ENCODE measurements around the gene ATP6V0A4. TPM values are rescaled to one million over a fixed set of nuclear protein-coding genes. Genes with fewer than 3 reads are reported as not detected.

The ATP6V0A4 gene
- total RNA-seq, 1 experiment from 2014 or later = not detected

DNA sequence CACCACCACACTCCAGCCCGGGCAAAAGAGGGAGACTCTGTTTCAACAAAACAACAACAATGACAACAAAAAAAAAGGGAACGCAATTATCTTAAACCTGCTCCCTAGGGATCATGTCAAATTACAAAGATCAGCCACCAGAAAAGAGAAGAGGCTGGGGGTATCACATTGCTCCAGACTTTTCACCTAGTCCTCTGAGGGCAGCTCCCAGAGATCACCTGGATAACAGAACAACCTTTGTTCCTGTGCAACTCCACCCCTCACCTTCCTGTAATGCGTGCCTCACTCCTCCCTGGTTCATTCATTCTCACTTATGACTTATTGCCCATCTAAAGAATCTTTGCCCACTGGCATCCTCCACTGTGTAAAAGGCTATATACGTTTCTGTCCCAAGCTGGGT lies 128.6 kb downstream of the ATP6V0A4 start:
- H3K9ac ChIP-seq (ENCODE audit: low read length) = no peak overlapping the region
- no peaks in the 10 kb centered on the region for H3K4me1 ChIP-seq (ENCODE audit: control insufficient read depth in 1 of 2, insufficient read depth in 2 of 2, low read length in 2 of 2)
- H3K9me2 ChIP-seq (ENCODE audit: insufficient read depth) = no peaks in the 10 kb centered on the region
- POLR2A ChIA-PET = no interaction called here
- H4K20me1 ChIP-seq (ENCODE audit: insufficient read depth) = no peaks in the 10 kb centered on the region
- no peak overlapping the region for H3K4me3 ChIP-seq (replicated peaks in 1 of 2; ENCODE audit: low read depth in 1 of 2, low read length in 2 of 2)
- intact Hi-C loops (cut with micrococcal nuclease) = no loop called here
- BruUV-seq (replicated peaks) = no TSS peak
- ATAC-seq = 0 out of 2 replicates have a peak, but pooled peaks have one; percentile 53
- no peak for DNase-seq (ENCODE audit: low read depth, low spot score)
- RAD21 ChIA-PET (ENCODE audit: low non-redundant PET in 1 of 2, low total read pairs in 2 of 2, uncharacterized antibody in 2 of 2, unreplicated experiment in 2 of 2) = no interaction called here
- no peak overlapping the region for H3K27ac ChIP-seq (ENCODE audit: low read depth, low read length)
- H3K4me2 ChIP-seq (ENCODE audit: low read length) = no peak overlapping the region
- TF ChIP-seq ELF1 (IDR thresholded peaks at IDR 0.05; ENCODE audit: borderline replicate concordance, low read depth) (no peak), EGR1 (IDR thresholded peaks at IDR 0.05; ENCODE audit: low read depth) (no peak), ZFX (IDR thresholded peaks at IDR 0.05) (no peak), SIN3A (IDR thresholded peaks at IDR 0.05; ENCODE audit: low read depth) (no peak), TCF7L2 (IDR thresholded peaks at IDR 0.05; ENCODE audit: borderline replicate concordance, extremely low read depth, insufficient read depth, insufficient read length) (no peak), CEBPB (IDR thresholded peaks at IDR 0.05; ENCODE audit: low read depth) (no peak), YY1 (IDR thresholded peaks at IDR 0.05; ENCODE audit: extremely low read depth, insufficient replicate concordance, low read depth, low read length) (no peak), CBX3 (IDR thresholded peaks at IDR 0.05; ENCODE audit: low read depth) (no peak), ZNF274 (IDR thresholded peaks at IDR 0.05; ENCODE audit: low read depth, low read length) (no peak), FOSL1 (IDR thresholded peaks at IDR 0.05; ENCODE audit: low read depth) (no peak), SRF (IDR thresholded peaks at IDR 0.05; ENCODE audit: low read depth) (no peak), RAD21 (IDR thresholded peaks at IDR 0.05; ENCODE audit: low read depth) (no peak), SP1 (IDR thresholded peaks at IDR 0.05; ENCODE audit: low read depth) (no peak), POLR2AphosphoS5 (IDR thresholded peaks at IDR 0.05; ENCODE audit: low read depth, low read length) (no peak)
- TF ChIP-seq, protein P1, sequence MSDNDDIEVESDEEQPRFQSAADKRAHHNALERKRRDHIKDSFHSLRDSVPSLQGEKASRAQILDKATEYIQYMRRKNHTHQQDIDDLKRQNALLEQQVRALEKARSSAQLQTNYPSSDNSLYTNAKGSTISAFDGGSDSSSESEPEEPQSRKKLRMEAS (IDR thresholded peaks at IDR 0.05) = no peak
- TF ChIP-seq, protein P2, sequence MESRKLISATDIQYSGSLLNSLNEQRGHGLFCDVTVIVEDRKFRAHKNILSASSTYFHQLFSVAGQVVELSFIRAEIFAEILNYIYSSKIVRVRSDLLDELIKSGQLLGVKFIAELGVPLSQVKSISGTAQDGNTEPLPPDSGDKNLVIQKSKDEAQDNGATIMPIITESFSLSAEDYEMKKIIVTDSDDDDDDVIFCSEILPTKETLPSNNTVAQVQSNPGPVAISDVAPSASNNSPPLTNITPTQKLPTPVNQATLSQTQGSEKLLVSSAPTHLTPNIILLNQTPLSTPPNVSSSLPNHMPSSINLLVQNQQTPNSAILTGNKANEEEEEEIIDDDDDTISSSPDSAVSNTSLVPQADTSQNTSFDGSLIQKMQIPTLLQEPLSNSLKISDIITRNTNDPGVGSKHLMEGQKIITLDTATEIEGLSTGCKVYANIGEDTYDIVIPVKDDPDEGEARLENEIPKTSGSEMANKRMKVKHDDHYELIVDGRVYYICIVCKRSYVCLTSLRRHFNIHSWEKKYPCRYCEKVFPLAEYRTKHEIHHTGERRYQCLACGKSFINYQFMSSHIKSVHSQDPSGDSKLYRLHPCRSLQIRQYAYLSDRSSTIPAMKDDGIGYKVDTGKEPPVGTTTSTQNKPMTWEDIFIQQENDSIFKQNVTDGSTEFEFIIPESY (IDR thresholded peaks at IDR 0.05; ENCODE audit: extremely low read depth, insufficient replicate concordance, low read length) = no peak
- TF ChIP-seq, protein P3, sequence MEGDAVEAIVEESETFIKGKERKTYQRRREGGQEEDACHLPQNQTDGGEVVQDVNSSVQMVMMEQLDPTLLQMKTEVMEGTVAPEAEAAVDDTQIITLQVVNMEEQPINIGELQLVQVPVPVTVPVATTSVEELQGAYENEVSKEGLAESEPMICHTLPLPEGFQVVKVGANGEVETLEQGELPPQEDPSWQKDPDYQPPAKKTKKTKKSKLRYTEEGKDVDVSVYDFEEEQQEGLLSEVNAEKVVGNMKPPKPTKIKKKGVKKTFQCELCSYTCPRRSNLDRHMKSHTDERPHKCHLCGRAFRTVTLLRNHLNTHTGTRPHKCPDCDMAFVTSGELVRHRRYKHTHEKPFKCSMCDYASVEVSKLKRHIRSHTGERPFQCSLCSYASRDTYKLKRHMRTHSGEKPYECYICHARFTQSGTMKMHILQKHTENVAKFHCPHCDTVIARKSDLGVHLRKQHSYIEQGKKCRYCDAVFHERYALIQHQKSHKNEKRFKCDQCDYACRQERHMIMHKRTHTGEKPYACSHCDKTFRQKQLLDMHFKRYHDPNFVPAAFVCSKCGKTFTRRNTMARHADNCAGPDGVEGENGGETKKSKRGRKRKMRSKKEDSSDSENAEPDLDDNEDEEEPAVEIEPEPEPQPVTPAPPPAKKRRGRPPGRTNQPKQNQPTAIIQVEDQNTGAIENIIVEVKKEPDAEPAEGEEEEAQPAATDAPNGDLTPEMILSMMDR (IDR thresholded peaks at IDR 0.05 in 2 of 3, conservative IDR thresholded peaks at IDR 0.05 in 1 of 3; ENCODE audit: borderline replicate concordance in 1 of 3, insufficient read depth in 1 of 3, low read depth in 2 of 3, low read length in 2 of 3) = no peak
- TF ChIP-seq, protein P4, sequence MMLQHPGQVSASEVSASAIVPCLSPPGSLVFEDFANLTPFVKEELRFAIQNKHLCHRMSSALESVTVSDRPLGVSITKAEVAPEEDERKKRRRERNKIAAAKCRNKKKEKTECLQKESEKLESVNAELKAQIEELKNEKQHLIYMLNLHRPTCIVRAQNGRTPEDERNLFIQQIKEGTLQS (IDR thresholded peaks at IDR 0.05) = no peak
- TF ChIP-seq, protein P5, sequence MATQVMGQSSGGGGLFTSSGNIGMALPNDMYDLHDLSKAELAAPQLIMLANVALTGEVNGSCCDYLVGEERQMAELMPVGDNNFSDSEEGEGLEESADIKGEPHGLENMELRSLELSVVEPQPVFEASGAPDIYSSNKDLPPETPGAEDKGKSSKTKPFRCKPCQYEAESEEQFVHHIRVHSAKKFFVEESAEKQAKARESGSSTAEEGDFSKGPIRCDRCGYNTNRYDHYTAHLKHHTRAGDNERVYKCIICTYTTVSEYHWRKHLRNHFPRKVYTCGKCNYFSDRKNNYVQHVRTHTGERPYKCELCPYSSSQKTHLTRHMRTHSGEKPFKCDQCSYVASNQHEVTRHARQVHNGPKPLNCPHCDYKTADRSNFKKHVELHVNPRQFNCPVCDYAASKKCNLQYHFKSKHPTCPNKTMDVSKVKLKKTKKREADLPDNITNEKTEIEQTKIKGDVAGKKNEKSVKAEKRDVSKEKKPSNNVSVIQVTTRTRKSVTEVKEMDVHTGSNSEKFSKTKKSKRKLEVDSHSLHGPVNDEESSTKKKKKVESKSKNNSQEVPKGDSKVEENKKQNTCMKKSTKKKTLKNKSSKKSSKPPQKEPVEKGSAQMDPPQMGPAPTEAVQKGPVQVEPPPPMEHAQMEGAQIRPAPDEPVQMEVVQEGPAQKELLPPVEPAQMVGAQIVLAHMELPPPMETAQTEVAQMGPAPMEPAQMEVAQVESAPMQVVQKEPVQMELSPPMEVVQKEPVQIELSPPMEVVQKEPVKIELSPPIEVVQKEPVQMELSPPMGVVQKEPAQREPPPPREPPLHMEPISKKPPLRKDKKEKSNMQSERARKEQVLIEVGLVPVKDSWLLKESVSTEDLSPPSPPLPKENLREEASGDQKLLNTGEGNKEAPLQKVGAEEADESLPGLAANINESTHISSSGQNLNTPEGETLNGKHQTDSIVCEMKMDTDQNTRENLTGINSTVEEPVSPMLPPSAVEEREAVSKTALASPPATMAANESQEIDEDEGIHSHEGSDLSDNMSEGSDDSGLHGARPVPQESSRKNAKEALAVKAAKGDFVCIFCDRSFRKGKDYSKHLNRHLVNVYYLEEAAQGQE (IDR thresholded peaks at IDR 0.05; ENCODE audit: low read depth) = no peak
- H3K36me3 ChIP-seq (ENCODE audit: control insufficient read depth in 1 of 2, insufficient read depth in 2 of 2, low read length in 2 of 2) = no peaks in the 10 kb centered on the region
- no peaks in the 10 kb centered on the region for H3K27me3 ChIP-seq (ENCODE audit: insufficient read depth, low read length)
- CTCF ChIA-PET = no interaction called here
- H3K9me3 ChIP-seq (ENCODE audit: control insufficient read depth in 1 of 2, insufficient read depth in 1 of 2, low read depth in 1 of 2, low read length in 2 of 2) = no peaks in the 10 kb centered on the region
- no peaks in the 10 kb centered on the region for H3K79me2 ChIP-seq (ENCODE audit: insufficient read depth, low read length)
- no peak overlapping the region for H2AFZ ChIP-seq (ENCODE audit: low read depth, low read length, poor library complexity, severe bottlenecking)
